IPS DF 19.7 (cell line): ENCODE results near the gene ADARB2.
A peak's percentile ranks its signal among the peaks of the same experiment; 100 is the strongest.

Source experiments
- DNase-seq: peaks from one replicate; pipeline ENCODE4 v3.0.0-alpha.2; 2013; ENCODE audit warnings: low read depth, low spot score

ADARB2 gene

DNA sequence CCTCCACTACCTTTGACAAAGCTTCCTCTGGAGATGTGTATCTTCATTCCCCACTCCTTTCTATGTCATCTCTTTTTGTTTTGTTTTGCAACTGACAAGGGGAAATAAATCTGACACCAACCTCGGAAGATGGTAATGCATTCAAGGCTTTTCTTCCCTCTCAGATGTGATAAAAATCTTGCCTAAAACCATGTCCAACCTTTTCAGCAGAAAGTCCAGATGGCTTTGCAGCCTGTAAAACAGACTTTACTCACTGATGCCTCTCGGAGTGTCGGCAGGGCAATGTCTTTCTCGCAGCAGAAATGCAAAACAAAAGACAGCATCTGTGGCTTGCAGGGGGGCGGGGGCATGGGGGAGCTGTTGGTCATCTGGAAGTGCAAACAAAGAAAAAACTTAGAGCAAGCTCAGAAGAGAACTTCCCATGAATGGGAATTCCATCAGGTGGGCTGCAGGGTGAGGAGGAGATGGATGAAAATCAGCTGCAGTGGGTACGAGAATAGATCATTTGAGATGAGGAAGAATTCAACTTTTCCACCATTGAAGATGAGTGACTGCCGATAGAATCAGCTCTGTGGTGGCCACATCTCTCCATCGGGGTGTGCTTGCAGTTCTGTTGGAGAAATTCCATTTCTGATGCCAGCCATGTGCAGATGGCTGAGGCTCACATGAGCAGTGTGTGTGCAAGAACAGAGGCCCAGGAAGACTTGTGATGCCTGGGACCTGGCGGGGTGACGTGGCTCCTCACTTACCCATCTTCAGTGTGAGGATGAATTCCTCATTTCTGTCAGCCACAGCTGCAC is 443.5 kb downstream of the ADARB2 start:
- no peak for DNase-seq

DNA sequence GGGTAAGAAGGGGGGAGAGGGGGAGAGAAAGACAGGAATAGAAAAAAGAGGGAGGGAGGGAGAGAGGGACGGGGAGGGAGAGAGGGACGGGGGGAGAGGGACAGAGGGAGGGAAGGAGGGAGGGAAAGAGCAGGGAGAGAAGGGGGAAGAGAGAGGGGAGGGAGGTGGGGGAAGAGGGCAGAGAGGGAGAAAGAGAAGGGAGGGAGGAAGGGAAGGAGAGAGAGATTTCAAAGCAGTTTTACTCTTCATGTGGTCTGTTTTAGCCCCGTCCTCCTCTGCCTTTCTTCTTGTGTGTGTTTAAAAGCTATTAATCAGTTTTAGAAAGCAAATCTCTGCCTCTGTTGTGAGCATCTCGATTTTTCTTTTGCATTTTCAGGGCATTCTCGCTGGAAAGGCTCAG is 444.2 kb downstream of the ADARB2 start:
- no peak for DNase-seq

DNA sequence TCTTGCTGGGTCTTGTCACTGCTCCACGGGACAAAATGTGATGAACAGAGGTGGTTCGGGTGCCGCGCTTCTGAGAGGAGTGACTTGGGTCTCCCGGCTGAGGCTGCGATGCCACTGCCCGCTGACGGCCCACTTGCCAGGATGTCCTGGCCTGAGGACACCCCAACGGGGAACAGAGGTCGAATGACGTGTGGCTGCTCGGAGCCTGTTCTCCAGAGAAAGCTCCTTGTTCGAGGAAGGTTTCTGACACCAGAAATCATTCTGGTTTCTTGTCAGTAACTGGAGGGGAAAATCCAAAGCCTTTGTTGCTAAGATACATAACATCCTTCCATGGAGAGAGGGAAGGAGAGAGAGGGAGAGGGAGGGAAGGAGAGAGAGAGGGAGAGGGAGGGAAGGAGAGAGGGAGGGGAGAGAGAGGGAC is 444.7 kb downstream of the ADARB2 start:
- DNase-seq: peak; percentile 20

DNA sequence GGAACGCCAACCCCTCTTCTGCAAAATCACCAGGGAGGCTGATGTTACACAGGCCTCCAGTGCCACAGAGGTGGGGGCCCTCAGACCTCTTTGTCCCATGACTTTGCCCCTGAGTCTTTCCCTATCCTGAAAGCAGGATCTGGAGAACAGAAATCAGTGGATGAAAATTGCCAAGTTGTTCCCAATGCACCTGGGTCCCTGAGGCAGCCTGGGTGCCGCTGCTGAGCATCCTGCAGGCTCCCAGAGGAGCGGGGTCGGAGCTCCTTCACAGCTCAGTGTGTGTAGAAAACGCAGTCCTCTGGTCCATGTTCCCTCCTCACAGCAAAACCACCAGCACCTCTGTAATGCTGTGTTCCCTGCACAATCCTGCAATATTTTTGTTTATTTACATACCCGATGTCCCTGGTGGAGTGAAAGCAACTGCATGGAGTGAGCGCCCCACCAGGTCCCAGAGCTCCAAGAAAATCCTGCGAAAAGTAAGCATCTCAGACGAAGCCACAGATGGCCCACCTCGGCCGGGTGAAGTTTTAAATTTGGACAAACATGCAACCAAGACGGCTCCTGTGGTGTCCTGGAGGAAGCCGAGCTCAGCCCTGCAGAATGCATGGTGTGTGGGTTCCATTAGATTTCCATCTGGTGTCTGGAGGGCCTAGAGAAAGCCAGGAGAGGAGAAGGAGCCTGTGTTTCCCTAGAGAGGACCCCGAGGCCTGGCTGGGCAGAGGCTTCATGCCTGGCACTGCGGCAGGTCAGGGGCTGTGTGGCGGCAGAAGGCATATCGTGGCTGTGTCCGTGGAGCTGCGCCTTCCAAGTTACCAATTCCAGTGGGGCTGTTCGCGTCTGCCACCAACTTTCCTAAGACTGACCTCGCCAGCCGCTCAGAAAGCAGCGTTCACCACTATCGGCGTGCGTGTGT is 445.9 kb downstream of the ADARB2 start:
- DNase-seq: no peak

DNA sequence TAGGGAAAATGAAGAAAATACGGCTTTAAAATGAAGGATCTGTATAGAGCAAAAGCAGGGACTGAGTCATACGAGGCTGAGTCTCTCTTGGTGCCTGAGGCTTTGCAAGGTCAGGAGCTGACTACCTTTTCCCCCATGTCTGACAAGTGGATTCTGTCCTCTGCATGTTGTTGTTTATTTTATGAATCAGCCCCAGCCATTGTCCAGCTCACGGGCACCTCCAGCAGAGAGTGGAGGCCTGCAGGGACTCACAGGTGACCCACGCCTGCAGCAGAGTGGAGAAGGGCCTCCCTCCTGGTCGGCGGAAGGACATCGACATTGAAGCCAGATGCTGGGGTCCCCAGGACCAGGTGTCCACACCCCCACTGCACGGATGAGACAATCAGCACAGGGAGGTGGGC is 447.3 kb downstream of the ADARB2 start:
- no peak for DNase-seq

DNA sequence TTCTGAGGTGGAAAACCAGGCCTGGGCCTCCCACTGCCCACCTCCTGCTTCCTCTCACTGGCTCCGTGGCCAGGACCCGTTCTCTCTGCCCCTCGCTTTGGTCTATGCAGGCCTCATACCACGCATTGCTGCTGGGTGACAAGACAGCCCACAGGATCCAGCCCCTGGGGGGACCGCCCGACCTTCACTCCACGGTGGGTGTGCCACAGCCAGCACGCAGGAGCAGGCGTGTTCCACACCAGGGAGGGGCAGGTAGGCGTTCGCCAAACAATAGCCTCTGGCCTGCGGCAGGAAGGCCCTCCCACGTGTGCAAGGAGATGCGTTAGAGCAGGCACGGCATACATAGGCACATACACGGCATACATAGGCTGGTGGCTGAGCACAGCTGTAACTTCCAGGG is 447.7 kb downstream of the ADARB2 start:
- no peak for DNase-seq

DNA sequence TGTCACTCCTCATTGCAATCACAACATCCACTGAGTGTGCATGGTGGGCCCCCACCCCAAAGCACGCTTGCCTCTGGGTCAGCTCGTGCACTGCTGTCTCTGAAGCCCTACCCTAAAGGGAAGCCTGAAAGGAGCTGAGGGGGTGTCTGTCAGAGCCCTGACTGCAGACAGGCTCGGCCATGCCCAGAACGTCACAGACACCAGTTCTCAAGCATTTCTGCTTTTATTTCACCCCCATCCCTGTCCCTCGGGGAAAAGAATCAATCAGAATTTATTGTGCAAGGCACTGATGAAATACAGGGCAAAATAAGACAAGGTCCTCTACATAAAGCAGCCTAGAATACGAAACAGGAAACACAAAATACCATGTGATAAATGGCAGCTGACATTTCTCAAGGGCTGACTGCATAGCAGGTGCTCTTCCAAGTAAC is 449.3 kb downstream of the ADARB2 start:
- DNase-seq: no peak

DNA sequence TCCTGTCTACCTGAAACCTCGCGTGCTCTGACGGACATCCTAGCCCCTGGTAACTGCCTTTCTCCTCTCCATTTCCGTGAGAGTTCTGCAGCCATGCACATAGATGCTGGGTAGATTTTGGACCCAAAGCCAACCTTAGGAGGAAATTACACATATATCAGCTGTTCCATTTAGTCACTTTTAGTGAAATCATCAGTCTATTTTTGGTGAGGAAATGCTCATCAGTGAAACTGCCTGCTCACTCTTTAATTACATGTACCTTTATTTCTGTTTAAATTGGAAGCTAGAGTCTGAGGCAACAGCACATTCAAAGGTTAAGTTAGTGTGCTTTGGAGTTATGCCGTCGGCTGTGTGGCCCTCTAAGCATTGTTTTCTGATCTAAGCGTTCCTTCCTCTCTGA is 449.8 kb downstream of the ADARB2 start:
- no peak for DNase-seq

DNA sequence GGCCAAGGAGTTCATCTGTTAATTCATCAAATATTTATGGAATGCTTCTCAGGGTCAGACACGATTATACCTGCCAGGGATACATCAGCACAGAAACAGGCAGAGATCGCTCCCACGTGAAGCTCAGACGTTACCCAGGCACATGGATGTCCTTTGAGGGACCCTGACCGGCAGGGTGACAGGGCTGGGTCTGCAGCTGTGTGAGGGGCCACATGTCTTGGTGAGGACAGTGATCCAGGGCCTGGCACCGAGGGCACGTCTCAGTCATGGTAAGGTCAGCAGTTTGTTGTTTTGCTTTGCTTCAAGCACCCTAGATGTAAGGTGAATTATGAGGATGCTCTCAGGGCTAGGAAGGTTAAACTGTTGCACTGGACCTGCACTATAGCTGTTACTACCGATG is 453.2 kb downstream of the ADARB2 start:
- no peak for DNase-seq

DNA sequence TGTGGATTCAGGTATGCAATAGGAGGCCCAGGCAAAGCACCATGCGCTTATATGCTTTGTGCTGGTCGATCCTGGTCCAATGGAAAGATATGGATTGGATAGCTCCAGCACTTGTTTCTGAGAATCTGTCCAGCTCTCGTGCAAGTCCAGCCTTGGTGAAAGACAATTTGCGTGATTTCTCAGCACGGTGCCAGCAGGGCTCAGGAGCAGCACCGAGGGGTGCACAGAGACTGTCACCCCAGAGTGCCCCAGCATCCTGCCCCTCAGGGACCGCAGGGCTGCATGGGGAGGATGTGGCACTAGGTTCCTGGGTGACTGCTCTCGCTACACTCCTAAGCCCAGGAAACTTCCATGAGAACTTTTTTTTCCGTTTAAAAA is 455.9 kb downstream of the ADARB2 start:
- DNase-seq: no peak

DNA sequence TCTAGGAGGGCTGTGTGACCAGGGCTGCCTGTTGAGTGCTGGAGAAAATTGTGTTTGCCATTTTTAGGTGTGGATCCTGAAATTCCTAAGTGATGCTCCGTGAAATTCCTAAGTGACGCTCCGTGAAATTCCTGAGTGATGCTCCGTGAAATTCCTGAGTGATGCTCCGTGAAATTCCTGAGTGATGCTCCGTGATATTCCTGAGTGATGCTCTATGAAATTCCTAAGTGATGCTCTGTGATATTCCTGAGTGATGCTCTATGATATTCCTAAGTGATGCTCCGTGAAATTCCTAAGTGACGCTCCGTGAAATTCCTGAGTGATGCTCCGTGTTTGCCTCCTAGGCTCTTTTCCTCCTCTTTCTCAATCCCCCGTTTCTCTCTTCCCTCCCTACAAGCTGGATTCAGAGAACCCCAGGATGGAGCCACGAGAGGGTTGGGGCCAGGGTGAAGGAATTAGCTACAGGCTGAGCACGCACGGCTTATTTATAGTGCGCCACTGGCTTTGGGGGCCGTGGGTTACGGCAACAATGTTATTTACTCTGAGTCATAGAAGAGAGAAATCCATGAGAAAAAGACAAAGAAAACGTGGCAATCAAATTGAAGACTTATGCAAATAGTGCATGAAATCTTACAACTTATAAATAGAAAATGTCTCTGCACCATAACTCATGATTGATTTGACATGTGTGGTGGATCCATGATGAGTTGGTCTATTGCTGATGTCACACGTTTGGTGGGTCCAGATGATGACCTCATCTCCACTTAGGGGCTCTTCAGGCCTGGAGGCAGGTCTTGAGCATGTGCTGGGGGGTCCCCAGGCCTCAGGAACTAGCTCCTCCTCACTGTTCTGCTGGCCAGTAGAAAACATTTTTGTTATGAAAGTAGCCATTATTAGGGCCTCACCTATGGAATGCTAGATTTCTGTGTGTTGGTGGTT is 456.6 kb downstream of the ADARB2 start:
- DNase-seq: no peak

DNA sequence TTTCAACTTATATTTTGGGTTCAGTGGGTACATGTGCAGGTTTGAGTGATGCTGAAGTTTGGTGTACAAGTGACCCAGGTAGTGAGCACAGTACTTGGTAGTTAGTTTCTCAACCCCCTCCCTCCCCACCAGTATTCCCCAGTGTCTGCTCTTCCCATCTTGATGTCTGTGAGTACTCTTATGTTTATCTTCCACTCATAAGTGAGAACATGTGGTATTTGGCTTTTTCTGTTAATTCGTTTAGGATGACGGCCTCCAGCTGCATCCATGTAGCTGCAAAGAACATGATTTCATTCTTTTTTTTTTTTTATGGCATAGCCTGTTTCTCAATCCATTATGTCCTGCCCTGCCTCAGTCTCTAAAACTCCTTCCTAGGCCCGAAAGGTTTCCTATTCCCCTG is 459.0 kb downstream of the ADARB2 start:
- DNase-seq: no peak

DNA sequence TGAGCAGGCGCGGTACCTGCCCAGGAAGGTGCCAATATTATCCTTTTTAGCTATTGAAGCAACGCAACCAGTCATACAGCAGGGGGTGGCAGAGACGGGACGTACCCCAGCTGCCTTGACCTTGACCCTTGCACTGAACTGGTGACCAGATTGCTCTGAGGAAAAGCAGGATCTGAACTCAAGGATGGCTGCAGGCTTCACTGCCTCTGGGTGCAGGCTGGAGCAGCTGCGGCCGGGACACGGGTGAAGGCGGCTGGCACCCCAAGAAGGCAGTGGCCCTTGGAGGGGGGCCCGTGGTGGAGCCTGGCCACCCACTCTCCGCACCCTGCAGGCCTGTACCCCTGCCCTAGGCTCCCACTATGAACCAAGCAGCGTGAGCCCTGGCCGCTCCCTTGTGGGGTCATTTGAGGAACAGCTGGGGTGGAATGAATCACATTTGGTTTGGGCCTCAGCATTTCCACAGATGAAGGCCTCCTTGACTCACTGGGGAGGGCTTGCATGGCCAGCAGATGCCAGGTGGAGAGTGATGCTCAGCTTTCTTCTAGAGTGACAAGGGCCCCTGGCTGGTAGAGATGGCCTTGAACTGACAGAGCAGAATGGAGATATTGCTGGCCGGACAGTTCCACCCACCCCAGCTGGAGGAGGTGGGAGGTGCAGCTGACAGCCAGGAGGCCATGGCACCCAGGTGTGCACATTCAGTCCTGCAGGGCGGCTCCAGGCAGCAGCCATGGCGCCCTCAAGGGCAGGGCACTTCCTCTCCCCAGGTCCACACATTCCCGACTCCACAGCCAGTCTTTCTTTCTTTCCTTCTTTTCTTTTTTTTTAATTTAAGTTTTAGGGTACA is 462.4 kb downstream of the ADARB2 start:
- no peak for DNase-seq

DNA sequence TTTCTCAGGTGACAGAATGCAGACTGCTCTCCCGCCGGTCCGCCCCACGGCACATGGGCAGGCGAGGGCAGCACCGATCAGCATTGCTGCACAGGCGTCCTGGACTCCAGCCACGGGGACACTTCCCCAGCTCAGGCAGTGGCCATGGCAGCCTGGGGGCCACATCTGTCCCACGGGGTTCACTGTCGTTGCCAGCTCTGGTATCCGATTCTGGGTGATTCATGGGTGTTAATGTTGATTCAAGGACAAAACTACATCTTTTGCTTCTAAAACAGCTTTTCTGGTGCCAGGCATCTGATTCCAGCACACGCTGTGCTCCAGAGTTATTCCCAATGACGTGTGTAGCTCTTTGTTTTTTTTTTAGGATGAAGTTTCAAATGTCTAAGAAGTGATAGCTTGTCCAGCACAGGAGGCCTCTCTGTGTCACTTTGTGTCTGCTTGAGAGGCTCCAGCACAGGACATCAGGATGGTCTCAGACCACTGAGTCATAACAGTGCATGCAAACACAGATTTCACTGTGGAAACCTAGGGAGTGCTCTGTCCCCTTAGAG is 463.1 kb downstream of the ADARB2 start:
- DNase-seq: no peak

DNA sequence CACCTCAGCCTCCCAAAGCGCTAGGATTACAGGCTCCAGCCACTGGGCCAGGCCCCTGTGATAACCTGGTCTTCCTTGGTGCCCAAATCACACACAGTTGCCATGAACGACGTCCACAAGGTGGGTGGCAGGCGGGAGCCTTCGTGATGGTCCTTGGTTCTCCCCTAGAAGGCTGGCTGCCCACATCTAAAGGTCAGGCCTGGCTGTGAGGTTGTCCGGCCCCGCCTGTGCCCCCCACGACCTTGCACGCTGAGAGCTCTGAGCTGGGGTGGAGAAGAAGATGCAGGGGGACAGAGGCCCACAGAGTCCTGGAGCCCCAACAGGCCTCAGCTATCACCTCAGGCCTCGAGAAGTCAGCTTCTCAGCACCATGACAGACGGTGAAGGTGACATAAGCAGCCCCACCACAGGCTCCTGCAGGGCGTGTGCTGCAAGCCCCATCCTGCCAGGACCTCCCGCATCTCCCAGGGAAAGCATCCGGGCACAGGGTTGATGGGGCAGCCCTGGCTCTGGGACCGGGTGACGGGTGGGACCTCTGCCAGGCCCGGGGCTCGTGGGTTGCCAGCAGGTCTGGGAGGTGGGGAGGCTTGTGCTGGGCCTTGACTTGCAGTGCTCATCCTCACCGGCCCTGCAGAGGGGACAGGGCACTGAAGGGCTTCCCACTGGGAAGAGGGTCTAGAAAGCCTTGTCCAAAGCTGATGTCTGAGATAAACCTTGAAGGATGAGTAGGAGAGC is 463.8 kb downstream of the ADARB2 start:
- DNase-seq: no peak

DNA sequence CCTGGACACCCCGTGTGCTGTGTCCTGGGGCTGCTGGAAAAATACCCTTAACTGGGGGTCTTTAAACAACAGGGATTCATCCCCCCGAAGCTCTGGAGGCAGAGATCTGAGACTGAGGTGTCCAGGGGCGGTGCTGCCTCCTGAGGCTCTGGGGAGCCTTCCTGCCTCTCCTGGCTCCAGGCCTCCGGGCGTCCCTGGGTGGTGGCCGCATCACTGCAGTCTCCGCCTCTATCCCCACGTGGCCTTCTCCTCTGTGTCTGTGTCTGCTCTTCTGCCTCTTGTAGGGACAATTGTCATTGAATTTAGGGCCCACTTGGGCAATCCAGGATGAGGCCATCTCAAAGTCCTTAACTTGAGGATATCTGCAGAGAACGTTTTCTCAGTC is 464.6 kb downstream of the ADARB2 start:
- no peak for DNase-seq

DNA sequence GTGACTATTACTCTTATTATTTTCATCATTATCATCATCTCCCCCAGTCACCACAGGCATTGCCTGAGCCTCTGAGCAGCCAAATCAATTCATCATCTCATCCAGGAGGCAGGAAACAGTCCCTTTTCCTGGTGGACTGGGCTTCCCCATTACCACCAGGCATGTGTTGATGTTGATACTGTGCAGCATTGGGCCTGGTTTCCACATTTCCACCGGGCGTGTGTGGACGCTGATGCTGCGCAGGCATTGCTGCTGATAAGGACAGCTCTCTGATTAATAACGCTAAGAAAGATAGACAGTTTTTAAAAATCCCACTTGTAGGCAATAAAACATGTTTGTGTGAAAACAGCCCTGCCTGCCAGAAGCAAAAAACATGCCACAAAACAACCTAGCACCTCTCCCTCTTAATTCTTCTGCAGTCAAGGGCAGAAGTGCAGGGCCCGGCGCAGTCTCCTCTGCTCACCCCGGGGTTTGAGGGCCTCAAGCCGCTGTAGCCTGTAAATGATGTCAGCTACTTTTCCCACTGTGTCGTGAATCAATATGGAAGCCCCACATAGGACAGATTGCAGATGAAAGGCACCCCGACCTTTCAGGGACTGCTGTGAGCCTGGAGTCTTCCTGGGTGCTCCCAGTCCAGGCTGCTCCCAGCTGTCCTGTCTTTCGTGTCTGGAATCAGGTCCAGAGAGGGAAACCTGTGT is 465.1 kb downstream of the ADARB2 start:
- no peak for DNase-seq

DNA sequence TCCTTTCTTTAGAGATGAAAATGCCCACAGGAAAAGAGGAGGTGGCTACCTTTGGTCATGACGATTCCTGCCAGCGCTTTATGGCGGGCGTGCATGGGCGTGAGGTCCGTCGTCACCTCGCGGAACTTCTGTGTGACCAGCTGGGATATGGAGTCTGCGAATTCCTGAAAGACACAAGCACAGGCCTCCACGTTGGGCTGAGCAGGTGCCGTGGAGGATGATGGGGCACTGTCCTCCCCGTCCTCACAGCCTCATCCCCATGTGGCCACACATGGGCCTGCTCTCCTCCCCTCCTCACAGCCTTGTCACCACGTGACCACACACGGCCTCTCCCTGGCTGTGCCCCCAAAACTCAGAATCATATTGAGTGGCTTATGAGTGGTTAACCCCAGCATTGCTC is 466.4 kb downstream of the ADARB2 start:
- DNase-seq: no peak

DNA sequence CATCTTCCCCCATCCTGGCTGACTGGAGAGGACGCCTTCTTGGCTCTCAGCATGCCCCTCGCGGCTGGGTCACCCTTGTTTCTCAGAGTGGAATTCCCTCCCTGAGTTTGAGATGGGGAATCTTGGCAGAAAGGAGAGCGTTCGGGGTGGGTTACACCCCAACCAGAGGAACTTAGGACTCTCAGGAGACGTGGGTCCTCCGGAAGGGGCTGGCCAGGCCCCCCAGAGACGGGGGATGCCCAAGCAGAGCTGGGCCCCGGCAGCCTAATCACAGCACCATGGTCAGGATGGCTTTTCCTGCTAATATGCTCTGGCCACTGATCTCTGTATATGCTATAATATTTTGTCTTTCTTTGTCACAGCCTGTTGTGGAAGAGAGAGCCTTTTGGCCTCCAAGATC is 466.8 kb downstream of the ADARB2 start:
- DNase-seq: no peak
